Neural cell (in vitro differentiated cells): ENCODE data around the gene HSBP1L1. TPM values are rescaled to one million over a fixed set of nuclear protein-coding genes. Genes with fewer than 3 reads are reported as not detected.
"Not testable (repeated sequence)": the region's sequence is repeated elsewhere in the genome, so short reads cannot be mapped to it uniquely, and the experiment has no call there.

Experiments
- H2AFZ ChIP-seq: fragments of 200-600, 300-800 bp; sonication (generic), shearing (Covaris generic); 2 replicates; pipeline ENCODE4 v1.6.0; 2014; ENCODE audit warnings: low read depth, mild to moderate bottlenecking, antibody characterized with exemption, low read length, moderate library complexity
- H3F3A ChIP-seq: fragments of 200-600 bp; shearing (Covaris generic); 2 replicates; pipeline ENCODE4 v1.6.1; 2016; ENCODE audit warnings: mild to moderate bottlenecking, moderate library complexity, mixed read lengths, antibody characterized with exemption, low read length; ENCODE audit not compliant: insufficient read depth, poor library complexity, severe bottlenecking
- H3K27ac ChIP-seq: fragments of 200-600, 300-800 bp; sonication (generic), shearing (Covaris generic); 2 replicates; pipeline ENCODE4 v1.5.1; 2014; ENCODE audit warnings: mild to moderate bottlenecking, low read length, moderate library complexity
- H3K27me3 ChIP-seq: fragments of 300-800, 200-600 bp; sonication (generic), shearing (Covaris generic); 2 replicates; pipeline ENCODE4 v1.6.0; 2014; ENCODE audit warnings: mild to moderate bottlenecking, low read depth, low read length, moderate library complexity; ENCODE audit not compliant: insufficient read depth
- H3K36me3 ChIP-seq: fragments of 300-800, 200-600 bp; sonication (generic), shearing (Covaris generic); 2 replicates; pipeline ENCODE4 v1.5.1; 2014; ENCODE audit warnings: mild to moderate bottlenecking, antibody characterized with exemption, low read length, moderate library complexity; ENCODE audit not compliant: insufficient read depth
- H3K4me2 ChIP-seq: fragments of 300-800, 200-600 bp; sonication (generic), shearing (Covaris generic); 2 replicates; pipeline ENCODE4 v1.6.0; 2014; ENCODE audit warnings: mild to moderate bottlenecking, low read length
- H3K4me3 ChIP-seq: fragments of 300-800, 200-600 bp; sonication (generic), shearing (Covaris generic); 2 replicates; pipeline ENCODE4 v1.5.1; 2014; ENCODE audit warnings: mild to moderate bottlenecking, low read length, moderate library complexity
- H3K79me2 ChIP-seq: fragments of 200-600 bp; shearing (Covaris generic); replicated peaks from 2 replicates; pipeline ENCODE4 v1.6.0; 2014; ENCODE audit warnings: mild to moderate bottlenecking, low read length, moderate library complexity; ENCODE audit not compliant: insufficient read depth
- H3K9ac ChIP-seq: fragments of 300-800, 200-600 bp; sonication (generic), shearing (Covaris generic); 2 replicates; pipeline ENCODE4 v1.6.1; 2016; ENCODE audit warnings: mild to moderate bottlenecking, low read length, mixed read lengths
- H3K9me2 ChIP-seq: fragments of 200-600 bp; shearing (Covaris generic); 2 replicates; pipeline ENCODE4 v1.6.1; 2016; ENCODE audit warnings: mild to moderate bottlenecking, low read length, mixed read lengths; ENCODE audit not compliant: insufficient read depth
- H3K9me3 ChIP-seq: fragments of 200-600, 300-800 bp; sonication (generic), shearing (Covaris generic); 2 replicates; pipeline ENCODE4 v1.6.1; 2016; ENCODE audit warnings: mild to moderate bottlenecking, mixed run types, low read length, moderate library complexity, mixed read lengths
- H4K20me1 ChIP-seq: fragments of 200-600 bp; shearing (Covaris generic); 2 replicates; pipeline ENCODE4 v1.6.1; 2016; ENCODE audit warnings: mild to moderate bottlenecking, mixed run types; ENCODE audit not compliant: insufficient read depth
- CTCF ChIP-seq: fragments of 450-650 bp; IDR thresholded peaks from 2 replicates; pipeline ENCODE4 v1.5.1; 2014; ENCODE audit warnings: antibody characterized with exemption, mild to moderate bottlenecking, moderate library complexity; ENCODE audit not compliant: poor library complexity, severe bottlenecking
- EP300 ChIP-seq: fragments of 450-650 bp; conservative IDR thresholded peaks from 2 replicates; pipeline ENCODE4 v1.6.1; 2014; ENCODE audit warnings: antibody characterized with exemption, mild to moderate bottlenecking, moderate library complexity; ENCODE audit not compliant: poor library complexity, severe bottlenecking
- EZH2 ChIP-seq: fragments of 200-600, 300-800 bp; shearing (Covaris generic), sonication (generic); IDR thresholded peaks from 2 replicates; pipeline ENCODE4 v1.6.1; 2014; ENCODE audit warnings: antibody characterized with exemption, low read length, borderline replicate concordance, mild to moderate bottlenecking; ENCODE audit not compliant: insufficient read depth, poor library complexity, severe bottlenecking
- MXI1 ChIP-seq: fragments of 450-650 bp; conservative IDR thresholded peaks from 2 replicates; pipeline ENCODE4 v1.6.1; 2014; ENCODE audit warnings: antibody characterized with exemption, mild to moderate bottlenecking; ENCODE audit not compliant: poor library complexity, severe bottlenecking
- POLR2AphosphoS5 ChIP-seq: IDR thresholded peaks from 2 replicates; pipeline ENCODE4 v1.6.1; 2012
- RAD21 ChIP-seq: fragments of 450-650 bp; conservative IDR thresholded peaks from 2 replicates; pipeline ENCODE4 v1.6.1; 2014; ENCODE audit warnings: antibody characterized with exemption, mild to moderate bottlenecking, moderate library complexity
- REST ChIP-seq: IDR thresholded peaks from 2 replicates; pipeline ENCODE4 v1.6.1; 2012; ENCODE audit warnings: borderline replicate concordance
- SMC3 ChIP-seq: fragments of 450-650 bp; conservative IDR thresholded peaks from 2 replicates; pipeline ENCODE4 v1.6.1; 2014; ENCODE audit warnings: antibody characterized with exemption, mild to moderate bottlenecking, moderate library complexity; ENCODE audit not compliant: poor library complexity
- TAF1 ChIP-seq: IDR thresholded peaks from 2 replicates; pipeline ENCODE4 v1.6.1; 2012; ENCODE audit warnings: low read depth
- polyA plus RNA-seq: library from polyadenylated mRNA; depleted of rRNA; stranded (reverse); fragments of >200 nt; gene quantifications from 2 replicates; pipeline ENCODE4 v1.2.3, GENCODE V29; 2014

Gene HSBP1L1
- polyA plus RNA-seq, 1 donor from 2014 or later: 0.84 TPM

GRCh38 chr18:80010551-80010906 is 46.1 kb downstream of the HSBP1L1 start:
- H3K79me2 ChIP-seq: no peaks in the 10 kb centered on the region
- TF ChIP-seq REST: no peak
- TF ChIP-seq SMC3: no peak
- no peak for TF ChIP-seq MXI1
- TF ChIP-seq EP300: no peak
- TF ChIP-seq TAF1: no peak
- no peak for TF ChIP-seq EZH2
- H3K27ac ChIP-seq: no peak overlapping the region
- H3K4me2 ChIP-seq: no peak overlapping the region
- H3K9ac ChIP-seq: no peak overlapping the region
- H3K9me2 ChIP-seq: no peaks in the 10 kb centered on the region
- no peaks in the 10 kb centered on the region for H3F3A ChIP-seq
- H2AFZ ChIP-seq: no peak overlapping the region
- H4K20me1 ChIP-seq: no peaks in the 10 kb centered on the region
- peaks cover 9% of the 10 kb centered on the region for H3K9me3 ChIP-seq
- no peaks in the 10 kb centered on the region for H3K36me3 ChIP-seq
- no peaks in the 10 kb centered on the region for H3K27me3 ChIP-seq
- no peak overlapping the region for H3K4me3 ChIP-seq

GRCh38 chr18:80011496-80012137 is 47.2 kb downstream of the HSBP1L1 start:
- H3K27me3 ChIP-seq, H3K79me2 ChIP-seq, H3K9me3 ChIP-seq, H3K36me3 ChIP-seq, H3K9ac ChIP-seq, H3K4me3 ChIP-seq, H2AFZ ChIP-seq, H3K4me2 ChIP-seq, H4K20me1 ChIP-seq, H3F3A ChIP-seq, H3K9me2 ChIP-seq, H3K27ac ChIP-seq: not testable (repeated sequence)

- Histone ChIP-seq H4K20me1 (no peaks in the 10 kb centered on the region), H3K36me3 (no peaks in the 10 kb centered on the region), H2AFZ (no peak overlapping the region), H3K9ac (no peak overlapping the region), H3K9me2 (no peaks in the 10 kb centered on the region), H3F3A (no peaks in the 10 kb centered on the region), H3K27ac (no peak overlapping the region), H3K9me3 (peaks cover 9% of the 10 kb centered on the region), H3K4me2 (no peak overlapping the region), H3K27me3 (no peaks in the 10 kb centered on the region), H3K4me3 (no peak overlapping the region), H3K79me2 (no peaks in the 10 kb centered on the region)
- TF ChIP-seq RAD21 (no peak), SMC3 (no peak), EZH2 (no peak), MXI1 (no peak), TAF1 (no peak), REST (no peak), EP300 (no peak), CTCF (no peak), POLR2AphosphoS5 (no peak)
These were observed 48.3 kb downstream of the HSBP1L1 start for GRCh38 chr18:80012714-80013113.
